Lower leg skin (tissue), 3 donors: ENCODE results near the gene HMGCL.

Experiments
- POLR2A ChIP-seq, 2 donors: fragments of 450-650 bp; IDR thresholded peaks; one replicate each; pipeline ENCODE4 v1.6.1; 2016 to 2017; ENCODE audit warnings: antibody characterized with exemption in 2 of 2, mild to moderate bottlenecking in 1 of 2, moderate library complexity in 1 of 2
- TF ChIP-seq, protein P1 (sequence below), 3 donors: fragments of 450-650 bp; IDR thresholded peaks; one replicate each; pipeline ENCODE4 v1.5.1; 2016; ENCODE audit warnings: antibody characterized with exemption in 3 of 3, mild to moderate bottlenecking in 3 of 3, moderate library complexity in 2 of 3

DNA sequence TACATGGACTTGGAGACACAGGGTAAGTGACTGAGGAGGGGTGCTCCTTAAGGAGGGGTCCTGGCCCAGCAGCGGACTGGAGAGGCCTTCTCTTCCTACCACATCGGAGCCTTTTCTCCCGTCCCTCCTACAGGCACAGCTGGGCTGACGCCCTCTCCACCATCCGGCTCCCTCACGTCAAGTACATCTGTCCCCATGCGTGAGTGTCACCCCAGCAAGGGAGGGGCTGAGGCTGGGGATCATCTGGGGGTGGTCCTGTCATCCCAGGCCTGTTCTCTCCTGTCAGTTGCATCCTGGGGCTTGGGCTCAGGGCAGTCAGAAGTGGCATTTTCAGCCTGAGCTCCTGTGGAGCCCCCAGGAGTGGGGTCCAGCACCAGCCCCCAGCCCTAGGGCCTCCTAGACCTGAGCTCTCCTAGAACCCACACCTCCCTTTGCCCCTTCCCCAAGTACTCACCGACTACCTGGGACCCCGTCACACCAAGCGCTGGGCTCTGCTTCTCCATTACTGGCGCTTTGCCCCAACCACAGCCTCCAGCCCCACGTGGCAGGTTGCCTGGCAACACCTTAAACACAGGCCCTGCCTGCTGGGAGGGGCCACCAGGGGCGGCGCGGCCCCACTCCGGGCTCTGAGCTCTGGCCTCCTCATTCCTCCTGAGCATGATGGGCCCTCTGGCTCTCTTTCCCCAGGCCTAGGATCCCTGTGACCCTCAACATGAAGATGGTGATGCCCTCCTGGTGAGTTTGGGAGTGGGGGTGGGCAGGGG is 32.0 kb downstream of the HMGCL start:
- TF ChIP-seq, protein P1, sequence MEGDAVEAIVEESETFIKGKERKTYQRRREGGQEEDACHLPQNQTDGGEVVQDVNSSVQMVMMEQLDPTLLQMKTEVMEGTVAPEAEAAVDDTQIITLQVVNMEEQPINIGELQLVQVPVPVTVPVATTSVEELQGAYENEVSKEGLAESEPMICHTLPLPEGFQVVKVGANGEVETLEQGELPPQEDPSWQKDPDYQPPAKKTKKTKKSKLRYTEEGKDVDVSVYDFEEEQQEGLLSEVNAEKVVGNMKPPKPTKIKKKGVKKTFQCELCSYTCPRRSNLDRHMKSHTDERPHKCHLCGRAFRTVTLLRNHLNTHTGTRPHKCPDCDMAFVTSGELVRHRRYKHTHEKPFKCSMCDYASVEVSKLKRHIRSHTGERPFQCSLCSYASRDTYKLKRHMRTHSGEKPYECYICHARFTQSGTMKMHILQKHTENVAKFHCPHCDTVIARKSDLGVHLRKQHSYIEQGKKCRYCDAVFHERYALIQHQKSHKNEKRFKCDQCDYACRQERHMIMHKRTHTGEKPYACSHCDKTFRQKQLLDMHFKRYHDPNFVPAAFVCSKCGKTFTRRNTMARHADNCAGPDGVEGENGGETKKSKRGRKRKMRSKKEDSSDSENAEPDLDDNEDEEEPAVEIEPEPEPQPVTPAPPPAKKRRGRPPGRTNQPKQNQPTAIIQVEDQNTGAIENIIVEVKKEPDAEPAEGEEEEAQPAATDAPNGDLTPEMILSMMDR (IDR thresholded peaks at IDR 0.05) = no peak
- TF ChIP-seq POLR2A (IDR thresholded peaks at IDR 0.05) = no peak
